NCI-H345 (cell line): Measurements from ENCODE around the gene PAGE4.

ENCODE experiments used
- DNase-seq: peaks from one replicate; lab custom pipeline; 2025; lab: John Stamatoyannopoulos, UW

PAGE4 gene

DNA sequence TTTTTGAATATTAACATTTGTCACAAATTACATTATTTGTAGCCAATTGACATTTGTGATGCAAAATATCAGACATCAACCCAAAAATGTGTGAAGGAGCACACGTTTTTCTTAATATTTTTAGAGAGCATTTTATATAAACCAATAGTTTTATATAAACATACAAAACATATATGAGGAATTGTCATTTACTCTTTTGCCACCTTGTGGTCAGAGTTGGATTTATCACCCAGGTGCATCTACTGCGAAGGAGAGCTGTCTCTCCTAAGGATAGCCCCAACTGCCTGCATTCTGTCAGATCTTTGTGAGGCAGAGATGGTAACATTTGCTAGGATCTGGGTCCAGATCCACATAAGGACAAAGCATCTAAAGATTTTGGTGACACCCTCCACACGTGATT, 47.6 kb downstream of the PAGE4 start:
- peak; percentile 40 for DNase-seq

DNA sequence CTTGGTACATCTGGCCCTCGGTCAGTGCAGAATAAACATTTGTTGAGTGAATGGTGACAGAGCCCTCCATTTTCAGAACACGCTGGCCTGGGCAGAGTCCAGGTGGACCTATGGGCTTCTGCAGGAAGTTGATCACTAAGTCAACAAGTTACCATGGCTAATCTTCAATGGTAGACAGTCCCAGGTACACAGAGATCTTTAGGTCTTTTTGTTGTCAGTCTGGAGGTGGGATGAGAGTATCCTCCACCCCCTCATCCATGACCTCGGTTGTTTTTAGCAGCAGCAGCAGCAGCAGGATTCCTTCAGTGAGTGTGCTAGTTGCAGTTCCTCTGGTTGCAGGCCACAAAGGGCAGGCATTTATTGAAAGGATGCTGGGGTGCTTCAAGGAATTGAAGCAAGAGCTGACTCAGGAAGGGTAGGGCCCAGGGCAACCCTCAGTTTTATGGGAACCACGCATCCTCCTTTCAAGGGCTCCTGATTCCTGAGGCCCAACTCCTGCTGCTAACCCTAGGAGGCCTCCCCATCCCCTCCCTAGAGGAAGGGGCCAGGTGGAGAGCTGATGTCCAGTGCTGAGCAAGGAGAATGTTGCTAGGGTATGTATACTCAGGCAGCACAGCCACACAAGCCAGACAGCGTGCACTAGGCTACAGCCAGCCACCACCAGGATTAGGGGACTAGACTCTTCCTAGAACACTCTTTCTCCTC, 48.4 kb downstream of the PAGE4 start:
- DNase-seq, result no peak

DNA sequence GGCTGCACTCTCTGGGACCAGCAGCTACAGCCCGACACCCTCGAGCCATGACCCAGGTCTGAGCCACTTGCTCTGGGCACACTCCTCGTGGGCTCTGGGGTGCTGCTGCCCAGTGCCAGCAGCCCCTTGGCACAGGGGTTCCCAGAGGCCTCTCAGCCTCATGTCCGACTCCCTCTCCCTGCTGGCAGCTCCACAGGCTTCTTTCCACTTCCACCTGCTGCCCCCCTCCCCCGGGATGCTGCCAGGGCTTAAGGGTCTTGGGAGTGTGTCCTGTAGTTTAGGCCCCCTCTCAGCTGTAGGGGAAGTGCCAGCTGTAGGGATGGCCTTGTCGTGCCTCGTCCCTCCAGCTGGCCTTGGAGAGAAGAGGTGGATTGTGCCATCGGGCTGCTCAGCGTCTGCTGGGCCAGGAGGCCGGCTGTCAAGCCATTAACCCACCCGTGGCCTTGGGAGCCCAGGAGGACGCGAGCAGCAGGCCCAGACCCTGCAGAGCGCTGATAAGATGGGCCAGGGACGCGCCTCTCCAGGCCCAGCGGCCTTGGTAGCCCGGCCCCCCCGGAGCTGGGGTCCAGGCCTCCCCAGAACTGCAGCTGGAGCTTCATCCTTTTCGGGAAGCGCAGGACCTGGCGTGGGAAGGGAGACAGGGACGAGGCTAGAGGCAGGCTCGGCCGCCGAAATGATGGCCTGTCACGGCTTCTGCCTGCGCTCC, 49.2 kb downstream of the PAGE4 start:
- no peak for DNase-seq

DNA sequence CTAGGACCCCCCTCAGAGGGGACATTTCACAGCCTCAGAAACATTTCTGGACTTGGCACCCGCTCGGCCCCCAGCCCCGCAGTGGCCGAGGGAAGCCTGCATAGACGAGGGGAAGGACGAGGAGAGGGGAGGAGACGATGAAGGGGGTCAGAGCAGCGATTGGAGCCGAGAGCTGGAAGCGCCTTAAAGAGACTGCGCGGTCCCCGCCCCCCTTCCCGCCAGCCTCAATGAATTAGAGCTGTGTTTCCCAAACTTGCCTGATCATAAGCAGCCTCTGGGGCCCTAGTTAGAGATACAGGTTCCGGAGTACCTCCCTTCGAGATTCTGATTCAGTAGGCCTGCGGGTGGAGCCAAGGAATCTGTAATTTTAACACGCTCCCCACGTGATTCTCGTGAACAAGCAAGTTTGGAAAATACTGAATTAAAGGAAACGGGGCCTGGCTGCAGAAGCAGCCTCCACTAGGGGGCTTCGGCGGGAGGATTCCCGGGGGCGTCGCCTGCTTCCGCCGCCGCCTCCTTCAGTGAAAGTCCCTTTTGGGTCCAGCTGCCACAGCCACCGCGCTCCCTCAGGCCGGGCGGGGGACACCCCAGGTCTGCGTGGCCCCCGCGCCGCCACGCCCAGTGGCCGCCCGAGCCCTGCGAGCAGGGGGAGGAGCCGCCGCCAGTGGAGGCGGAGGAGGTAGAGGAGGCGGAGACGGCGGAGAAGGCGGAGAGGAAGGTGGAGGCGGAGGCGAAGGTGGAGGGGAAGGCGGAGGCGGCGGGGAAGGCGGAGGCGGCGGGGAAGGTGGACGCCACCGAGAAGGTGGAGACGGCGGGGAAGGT, 49.9 kb downstream of the PAGE4 start, which contains the start of gene USP27X:
Gene USP27X (plus strand): TSS at position 651 of the 822 bp plus-strand sequence. CDS start 824 bp downstream, outside the sequence.
- peak; percentile 80 for DNase-seq

DNA sequence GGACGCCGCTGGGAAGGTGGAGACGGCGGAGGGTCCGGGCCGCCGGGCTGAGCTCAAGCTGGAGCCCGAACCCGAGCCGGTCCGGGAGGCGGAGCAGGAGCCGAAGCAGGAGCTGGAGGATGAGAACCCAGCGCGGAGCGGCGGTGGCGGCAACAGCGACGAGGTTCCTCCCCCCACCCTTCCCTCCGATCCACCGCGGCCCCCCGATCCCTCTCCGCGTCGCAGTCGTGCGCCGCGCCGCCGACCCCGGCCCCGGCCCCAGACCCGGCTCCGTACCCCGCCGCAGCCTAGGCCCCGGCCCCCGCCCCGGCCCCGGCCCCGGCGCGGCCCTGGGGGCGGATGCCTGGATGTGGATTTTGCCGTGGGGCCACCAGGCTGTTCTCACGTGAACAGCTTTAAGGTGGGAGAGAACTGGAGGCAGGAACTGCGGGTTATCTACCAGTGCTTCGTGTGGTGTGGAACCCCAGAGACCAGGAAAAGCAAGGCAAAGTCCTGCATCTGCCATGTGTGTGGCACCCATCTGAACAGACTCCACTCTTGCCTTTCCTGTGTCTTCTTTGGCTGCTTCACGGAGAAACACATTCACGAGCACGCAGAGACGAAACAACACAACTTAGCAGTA, 50.7 kb downstream of the PAGE4 start:
- DNase-seq, result no peak

DNA sequence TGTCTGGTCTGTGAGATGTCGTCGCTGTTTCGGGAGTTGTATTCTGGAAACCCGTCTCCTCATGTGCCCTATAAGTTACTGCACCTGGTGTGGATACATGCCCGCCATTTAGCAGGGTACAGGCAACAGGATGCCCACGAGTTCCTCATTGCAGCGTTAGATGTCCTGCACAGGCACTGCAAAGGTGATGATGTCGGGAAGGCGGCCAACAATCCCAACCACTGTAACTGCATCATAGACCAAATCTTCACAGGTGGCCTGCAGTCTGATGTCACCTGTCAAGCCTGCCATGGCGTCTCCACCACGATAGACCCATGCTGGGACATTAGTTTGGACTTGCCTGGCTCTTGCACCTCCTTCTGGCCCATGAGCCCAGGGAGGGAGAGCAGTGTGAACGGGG, 51.6 kb downstream of the PAGE4 start:
- no peak for DNase-seq
